Cardiac fibroblast (primary cell): ENCODE measurements around the gene MAN1A1.
"Not testable (repeated sequence)": the region's sequence is repeated elsewhere in the genome, so short reads cannot be mapped to it uniquely, and the experiment has no call there.

Experiments
- DNase-seq, 2 donors: peaks; one replicate each; pipeline versions ENCODE4 v3.0.0 to v3.0.0-alpha.2; 2010; ENCODE audit warnings: low read depth in 2 of 2
- H3K4me3 ChIP-seq, 2 donors: replicated peaks in 1 of 2; 1 replicate in 1 of 2; 2 replicates in 1 of 2; pipeline ENCODE4 v1.5.1; 2011; ENCODE audit warnings: low read depth in 2 of 2, low read length in 2 of 2, mild to moderate bottlenecking in 2 of 2, moderate library complexity in 1 of 2
- CTCF ChIP-seq: IDR thresholded peaks from one replicate; pipeline ENCODE4 v1.5.1; 2011; ENCODE audit warnings: low read depth, mild to moderate bottlenecking, low read length, inconsistent platforms

Gene MAN1A1

GRCh38 chr6:119349361-119350201 is at the start of gene MAN1A1:
Gene MAN1A1 (minus strand): TSS chr6:119349761. CDS start chr6:119349065, 696 bp downstream.
- peak; percentile 77 to 91 for DNase-seq
- TF ChIP-seq CTCF, result no peak
- H3K4me3 ChIP-seq, result peak within 1 kb of the TSS; percentile 95 to 96

GRCh38 chr6:119395192-119395591 is 45.6 kb upstream of the MAN1A1 start:
- DNase-seq, result no peak
- H3K4me3 ChIP-seq, result no peak overlapping the region
- no peak for TF ChIP-seq CTCF

- no peak overlapping the region for H3K4me3 ChIP-seq
- TF ChIP-seq CTCF, result no peak
- DNase-seq, result peak; percentile 3 to 50
Observed at GRCh38 chr6:119390247-119390793, 40.8 kb upstream of the MAN1A1 start.

- H3K4me3 ChIP-seq, result no peak overlapping the region
- no peak for TF ChIP-seq CTCF
- no peak for DNase-seq
Observed at GRCh38 chr6:119385994-119386393, 36.4 kb upstream of the MAN1A1 start.

- no peak for TF ChIP-seq CTCF
- peak; percentile 28 to 64 for DNase-seq
Observed at GRCh38 chr6:119384444-119384843, 34.9 kb upstream of the MAN1A1 start.

GRCh38 chr6:119379809-119380208 is 30.2 kb upstream of the MAN1A1 start:
- TF ChIP-seq CTCF, result no peak
- no peak overlapping the region for H3K4me3 ChIP-seq
- DNase-seq, result no peak

More at GRCh38 chr6:119384444-119384843, 34.9 kb upstream of the MAN1A1 start:
- no peak overlapping the region for H3K4me3 ChIP-seq

GRCh38 chr6:119377043-119377442 is 27.5 kb upstream of the MAN1A1 start:
- H3K4me3 ChIP-seq, DNase-seq: not testable (repeated sequence)
